GM12865 (cell line): Measurements from ENCODE around the gene ADCY3.

Source experiments
- DNase-seq: peaks from one replicate; pipeline ENCODE4 v3.0.0; 2010; ENCODE audit warnings: low read depth
- H3K4me3 ChIP-seq: 2 replicates; pipeline ENCODE4 v1.5.1; 2011; ENCODE audit warnings: mild to moderate bottlenecking, low read depth, low read length, control low read depth
- CTCF ChIP-seq: IDR thresholded peaks from 2 replicates; pipeline ENCODE4 v1.5.1; 2011; ENCODE audit warnings: low read length, control low read depth, low read depth, inconsistent platforms; ENCODE audit not compliant: insufficient read depth; ENCODE audit errors: missing control alignments

Gene ADCY3

GRCh38 chr2:24873619-24874018 is 46.4 kb downstream of the ADCY3 start:
- DNase-seq, result no peak
- no peak overlapping the region for H3K4me3 ChIP-seq
- no peak for TF ChIP-seq CTCF

DNA sequence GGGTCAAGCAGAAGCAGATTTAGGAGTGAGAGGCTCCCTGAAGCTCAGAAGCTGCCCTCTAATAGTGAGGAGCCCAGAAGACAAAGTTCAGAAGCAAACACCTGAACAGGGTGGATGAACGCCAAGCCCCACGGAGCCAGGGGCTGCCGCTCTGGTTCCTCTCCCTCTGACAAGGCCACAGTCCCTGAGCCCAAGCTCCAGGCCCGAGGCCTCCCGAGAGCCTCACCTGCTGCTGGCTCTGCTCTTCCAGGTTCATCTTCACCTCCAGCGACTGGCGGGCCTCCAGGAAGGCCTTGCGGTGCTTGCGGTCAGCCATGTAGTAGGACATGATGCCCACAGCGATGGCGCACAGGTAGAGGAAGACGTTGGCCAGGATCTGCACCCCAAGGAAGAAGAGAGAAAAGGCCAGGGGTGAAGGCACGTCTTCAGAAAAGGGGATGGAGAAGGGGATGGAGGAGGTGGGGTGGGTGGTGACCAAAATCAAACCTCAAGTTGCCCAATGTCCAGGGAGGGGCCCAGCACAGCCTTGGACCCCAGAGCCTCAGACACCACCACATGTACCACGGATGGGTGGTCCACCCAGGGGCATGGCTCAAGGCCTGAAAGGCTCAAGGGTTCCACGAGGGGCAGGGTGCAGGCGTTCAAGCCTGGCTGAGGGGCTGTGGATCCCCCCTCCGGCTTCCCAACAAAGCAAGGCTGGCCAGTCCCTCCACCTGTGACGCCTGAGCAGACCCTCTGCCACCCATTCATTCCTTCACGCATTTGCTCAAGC is 47.5 kb downstream of the ADCY3 start:
- no peak for DNase-seq
- TF ChIP-seq CTCF, result no peak
- no peak overlapping the region for H3K4me3 ChIP-seq

- no peak for TF ChIP-seq CTCF
- no peak overlapping the region for H3K4me3 ChIP-seq
- no peak for DNase-seq
Measured at GRCh38 chr2:24871852-24872333, 48.1 kb downstream of the ADCY3 start.

DNA sequence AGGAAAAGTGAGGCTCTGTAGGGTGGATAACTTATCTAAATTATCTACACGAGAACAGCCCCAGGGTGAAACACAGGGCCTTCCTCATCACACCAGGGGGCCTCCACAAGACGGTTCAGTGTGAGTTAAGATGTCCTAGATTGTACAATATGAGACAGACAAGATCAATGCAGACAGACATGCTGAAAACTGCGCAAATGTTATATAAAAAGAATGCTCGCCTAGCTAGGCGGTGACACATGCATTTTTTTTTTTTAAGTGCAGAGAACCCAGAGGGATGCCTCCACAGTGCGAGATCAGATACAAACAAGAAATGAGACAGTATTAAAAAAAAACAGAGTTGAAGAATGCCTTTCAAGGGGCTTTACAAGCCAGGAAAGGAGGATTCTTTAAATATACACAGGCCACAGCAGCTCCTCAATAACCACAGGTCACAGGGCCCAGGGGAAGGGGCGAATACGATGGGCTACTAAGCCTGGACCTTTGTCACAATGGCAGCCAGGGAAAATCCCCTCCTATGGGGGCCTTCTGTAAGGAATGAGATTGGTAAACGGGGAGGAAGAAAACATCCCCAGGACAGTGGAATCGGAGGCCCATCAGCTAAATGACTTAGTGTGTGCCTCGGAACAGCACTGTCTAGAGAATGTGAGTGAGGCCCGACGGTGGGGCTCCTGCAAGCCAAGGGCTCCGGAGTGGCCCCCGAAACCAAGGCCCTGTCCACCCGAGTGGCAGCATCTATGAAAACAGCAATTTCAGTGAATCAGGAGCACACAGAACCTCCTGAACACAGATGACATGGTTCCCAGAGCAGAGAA is 48.9 kb downstream of the ADCY3 start:
- no peak for DNase-seq
- no peak overlapping the region for H3K4me3 ChIP-seq
- no peak for TF ChIP-seq CTCF

DNA sequence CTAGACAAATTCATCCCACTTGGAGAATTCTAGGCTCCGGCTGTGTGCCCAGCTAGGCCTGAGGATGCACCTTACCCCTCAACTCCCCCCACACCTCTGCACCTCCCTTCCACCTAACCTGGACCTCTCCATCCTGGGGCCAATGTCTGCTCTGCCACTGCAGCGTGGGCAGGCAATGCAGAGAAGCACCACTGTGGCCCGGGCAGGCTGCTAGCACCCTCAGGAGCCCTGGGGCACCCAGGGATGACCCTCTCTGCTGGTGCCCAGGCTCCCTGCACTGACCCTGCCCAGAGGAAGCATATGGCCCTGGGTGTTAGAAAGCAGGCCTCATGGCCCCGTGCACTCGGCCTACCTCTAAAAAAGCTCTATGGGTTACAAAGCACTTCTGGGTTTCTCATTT is 49.6 kb downstream of the ADCY3 start:
- DNase-seq, result no peak
- TF ChIP-seq CTCF, result no peak
- no peak overlapping the region for H3K4me3 ChIP-seq

GRCh38 chr2:24866946-24867345 is 53.1 kb downstream of the ADCY3 start:
- no peak for TF ChIP-seq CTCF
- no peak overlapping the region for H3K4me3 ChIP-seq
- no peak for DNase-seq
